GM12865 (cell line): ENCODE results near the gene PSMB10.
"Not testable (repeated sequence)": the region's sequence is repeated elsewhere in the genome, so short reads cannot be mapped to it uniquely, and the experiment has no call there.

ENCODE experiments used
- DNase-seq: peaks from one replicate; pipeline ENCODE4 v3.0.0; 2010; ENCODE audit warnings: low read depth
- H3K4me3 ChIP-seq: 2 replicates; pipeline ENCODE4 v1.5.1; 2011; ENCODE audit warnings: mild to moderate bottlenecking, low read depth, low read length, control low read depth
- TF ChIP-seq, protein P1 (sequence below): IDR thresholded peaks from 2 replicates; pipeline ENCODE4 v1.5.1; 2011; ENCODE audit warnings: low read length, control low read depth, low read depth, inconsistent platforms; ENCODE audit not compliant: insufficient read depth; ENCODE audit errors: missing control alignments

Gene PSMB10

DNA sequence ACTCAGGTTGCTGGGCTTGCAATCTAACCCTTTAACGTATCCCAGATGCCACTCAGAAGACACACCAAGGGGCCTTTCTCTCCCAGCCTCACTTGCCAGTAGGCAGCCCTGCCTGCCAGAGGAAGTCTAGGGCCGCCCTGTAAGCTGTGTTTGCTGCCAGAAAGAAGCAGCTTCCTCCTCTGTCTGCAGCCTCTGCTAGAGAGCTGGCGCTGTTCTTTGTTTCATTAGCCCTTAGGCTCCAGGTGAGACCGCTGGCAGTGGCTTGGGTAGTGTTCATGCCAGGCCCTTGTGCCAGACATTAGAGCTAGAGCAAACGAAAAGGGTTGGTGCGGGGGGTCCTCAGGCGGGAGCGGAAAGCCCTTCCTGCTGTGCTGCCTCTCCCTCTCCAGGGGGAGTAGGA is 13.9 kb downstream of the PSMB10 start:
- TF ChIP-seq, protein P1, sequence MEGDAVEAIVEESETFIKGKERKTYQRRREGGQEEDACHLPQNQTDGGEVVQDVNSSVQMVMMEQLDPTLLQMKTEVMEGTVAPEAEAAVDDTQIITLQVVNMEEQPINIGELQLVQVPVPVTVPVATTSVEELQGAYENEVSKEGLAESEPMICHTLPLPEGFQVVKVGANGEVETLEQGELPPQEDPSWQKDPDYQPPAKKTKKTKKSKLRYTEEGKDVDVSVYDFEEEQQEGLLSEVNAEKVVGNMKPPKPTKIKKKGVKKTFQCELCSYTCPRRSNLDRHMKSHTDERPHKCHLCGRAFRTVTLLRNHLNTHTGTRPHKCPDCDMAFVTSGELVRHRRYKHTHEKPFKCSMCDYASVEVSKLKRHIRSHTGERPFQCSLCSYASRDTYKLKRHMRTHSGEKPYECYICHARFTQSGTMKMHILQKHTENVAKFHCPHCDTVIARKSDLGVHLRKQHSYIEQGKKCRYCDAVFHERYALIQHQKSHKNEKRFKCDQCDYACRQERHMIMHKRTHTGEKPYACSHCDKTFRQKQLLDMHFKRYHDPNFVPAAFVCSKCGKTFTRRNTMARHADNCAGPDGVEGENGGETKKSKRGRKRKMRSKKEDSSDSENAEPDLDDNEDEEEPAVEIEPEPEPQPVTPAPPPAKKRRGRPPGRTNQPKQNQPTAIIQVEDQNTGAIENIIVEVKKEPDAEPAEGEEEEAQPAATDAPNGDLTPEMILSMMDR = no peak
- DNase-seq = no peak
- H3K4me3 ChIP-seq = no peak overlapping the region

DNA sequence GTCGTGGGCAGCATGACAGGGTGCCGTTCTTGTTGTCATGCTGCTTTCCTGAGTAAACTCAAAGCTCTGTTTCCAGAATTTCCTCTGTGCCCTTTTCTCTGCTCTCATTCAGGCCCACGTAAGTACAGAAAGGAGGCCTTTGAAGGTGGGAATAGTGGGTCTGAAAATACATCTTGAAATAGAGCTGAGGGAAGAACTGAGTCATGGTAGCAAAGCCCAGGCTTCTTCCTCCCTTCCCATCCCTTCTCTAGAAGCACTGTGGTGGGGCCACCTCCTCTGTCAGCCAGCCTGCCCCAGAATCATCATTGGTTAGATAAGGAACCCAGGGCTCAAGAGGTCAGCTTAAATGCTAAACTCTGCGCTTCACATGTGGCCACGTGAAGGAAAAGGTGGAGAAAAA is 14.4 kb downstream of the PSMB10 start:
- no peak overlapping the region for H3K4me3 ChIP-seq
- TF ChIP-seq, protein P1 = no peak
- no peak for DNase-seq

DNA sequence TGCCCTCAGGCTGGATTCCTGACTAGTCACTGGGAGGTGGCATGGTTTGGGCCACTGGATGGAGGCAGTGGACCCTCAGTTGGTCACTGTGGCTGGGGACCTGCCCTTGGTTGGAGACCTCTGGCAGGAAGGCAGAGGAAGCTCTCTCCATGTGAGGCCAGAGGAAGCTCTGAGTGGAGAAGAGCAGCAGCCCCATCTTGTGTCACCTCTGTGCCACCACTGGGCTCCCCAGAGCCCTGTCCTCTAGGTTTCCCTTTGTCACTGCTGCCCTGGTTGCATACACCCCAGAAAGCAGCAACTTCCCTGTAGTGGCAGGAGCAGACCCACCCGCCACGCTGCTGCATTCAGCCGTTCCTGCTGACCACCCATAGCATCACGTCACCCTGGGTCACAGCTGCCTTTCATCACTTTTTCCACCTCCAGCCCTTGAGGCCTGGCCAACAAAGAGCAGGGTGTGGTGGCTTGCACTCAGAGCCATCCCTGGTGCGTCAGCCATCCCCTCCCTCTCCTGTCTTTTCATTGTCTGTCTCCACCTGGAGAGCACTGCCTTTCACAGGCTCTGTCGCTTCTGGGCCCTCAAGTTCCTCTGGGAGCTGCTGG is 16.9 kb downstream of the PSMB10 start:
- DNase-seq = no peak
- TF ChIP-seq, protein P1 = no peak
- no peak overlapping the region for H3K4me3 ChIP-seq

DNA sequence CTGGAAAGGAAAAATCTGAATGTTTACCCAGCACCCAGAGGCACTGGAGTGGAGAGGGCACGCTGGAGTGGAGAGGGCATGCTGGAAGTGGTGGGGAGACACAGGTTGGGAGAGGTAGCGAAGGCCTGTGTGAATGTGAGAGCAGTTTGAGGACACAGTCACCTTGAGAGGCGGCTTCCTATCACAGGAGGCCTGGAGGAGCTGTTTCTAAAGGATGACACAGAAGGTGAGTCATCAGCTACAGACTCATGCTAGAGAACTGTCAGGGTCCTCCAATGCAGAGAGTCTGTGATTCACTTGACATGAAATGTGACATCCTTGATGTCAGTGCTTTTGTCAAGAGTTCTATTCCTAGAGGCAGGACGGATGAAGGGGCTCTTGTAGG is 18.8 kb downstream of the PSMB10 start:
- H3K4me3 ChIP-seq = no peak overlapping the region
- TF ChIP-seq, protein P1 = no peak
- no peak for DNase-seq

DNA sequence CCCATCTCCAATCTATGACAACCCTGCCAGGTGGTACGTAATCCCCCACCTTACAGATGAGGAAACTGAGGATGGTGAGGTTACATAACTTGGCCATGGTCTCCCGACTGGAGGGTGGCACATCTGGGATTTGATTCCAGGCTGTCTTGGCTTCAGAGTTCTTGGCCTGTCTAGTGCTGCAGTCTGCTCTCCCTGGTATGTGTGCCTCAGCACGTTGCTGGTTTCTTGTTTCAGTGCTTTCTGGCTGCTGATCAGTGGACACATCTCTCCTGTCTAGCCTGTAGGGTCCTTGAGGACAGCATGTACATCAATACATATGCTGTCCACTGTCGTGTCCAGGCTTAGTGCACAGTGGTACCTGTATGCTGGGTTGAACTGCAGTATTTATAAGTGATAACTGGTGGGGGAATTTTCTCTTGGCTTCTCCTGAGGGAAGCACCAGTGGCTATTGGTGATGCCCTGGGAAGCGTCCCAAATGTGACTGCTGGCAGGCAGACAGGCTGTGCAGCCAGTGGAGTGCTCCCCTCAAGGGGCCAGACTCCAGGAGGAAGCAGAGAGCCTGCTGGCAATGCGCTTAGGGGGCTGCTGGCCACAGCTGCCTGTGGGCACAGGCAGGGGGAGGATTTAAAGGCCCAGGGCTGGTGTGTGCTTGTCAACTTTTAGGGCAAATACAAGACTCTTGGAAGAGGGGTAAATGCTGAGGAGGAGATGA is 19.4 kb downstream of the PSMB10 start:
- DNase-seq = no peak
- TF ChIP-seq, protein P1 = no peak
- no peak overlapping the region for H3K4me3 ChIP-seq

DNA sequence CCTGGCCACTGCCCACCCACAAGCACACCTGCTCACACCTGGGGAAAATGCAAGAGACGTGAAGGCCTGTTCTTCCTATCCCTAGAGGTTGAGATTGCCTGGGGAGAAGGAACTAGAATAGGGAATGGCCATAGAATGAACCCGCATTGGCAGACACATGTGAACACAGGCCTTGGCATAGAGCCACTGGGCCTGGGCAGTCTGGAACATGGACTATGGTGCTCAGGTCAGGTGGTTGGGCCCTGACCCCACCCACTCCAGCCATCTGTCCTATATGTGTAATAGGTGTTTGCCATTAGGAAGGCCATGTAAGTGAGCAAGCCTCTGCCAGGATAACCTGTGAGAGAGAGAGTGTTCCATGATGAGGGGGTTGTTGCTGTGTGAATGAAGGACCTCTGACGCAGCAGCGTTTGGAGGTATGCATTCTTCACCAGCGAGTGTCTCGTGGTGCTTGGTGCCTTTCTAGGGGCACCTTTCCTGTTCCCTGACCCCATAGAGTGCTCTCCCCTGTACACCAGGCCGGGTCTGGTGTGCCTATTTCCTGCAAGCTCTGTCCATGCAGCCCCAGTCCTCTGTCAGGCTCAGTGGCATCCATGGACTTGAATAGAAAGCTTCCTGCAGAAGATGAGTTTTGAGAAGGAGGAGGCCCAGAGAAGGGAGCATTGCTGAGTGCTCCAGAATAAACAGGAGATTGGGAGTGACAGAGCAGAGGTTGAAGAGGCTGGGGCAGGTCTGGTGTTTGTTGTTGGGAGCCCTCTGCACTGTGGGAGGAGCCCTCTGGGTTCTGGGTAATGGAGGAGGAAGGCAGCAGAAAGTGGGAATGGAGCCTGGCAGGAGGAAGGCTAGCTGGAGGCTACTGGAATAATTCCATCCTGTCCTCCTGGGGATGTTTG is 20.6 kb downstream of the PSMB10 start:
- H3K4me3 ChIP-seq = no peak overlapping the region
- TF ChIP-seq, protein P1 = no peak
- no peak for DNase-seq

DNA sequence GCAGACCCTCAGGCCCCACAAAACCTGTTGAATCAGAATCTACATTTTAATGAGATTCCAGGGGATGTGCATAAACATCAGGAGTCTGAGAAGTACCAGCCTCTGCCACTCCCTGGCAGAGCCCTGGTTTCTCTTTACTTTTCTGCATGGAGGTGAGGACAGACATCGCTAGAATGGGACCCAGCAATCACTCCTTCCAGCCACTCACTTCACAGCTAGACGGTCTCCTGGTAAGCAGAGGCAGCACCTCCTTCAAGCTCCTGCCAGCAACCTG is 21.2 kb downstream of the PSMB10 start:
- DNase-seq, H3K4me3 ChIP-seq: not testable (repeated sequence)
